NCI-H128 (cell line): ENCODE results near the gene MERTK.
A peak's percentile ranks its signal among the peaks of the same experiment; 100 is the strongest.

ENCODE experiments used
- DNase-seq: peaks from one replicate; lab custom pipeline; 2025; ENCODE audit not compliant: unreplicated experiment; lab: John Stamatoyannopoulos, UW

MERTK gene

DNA sequence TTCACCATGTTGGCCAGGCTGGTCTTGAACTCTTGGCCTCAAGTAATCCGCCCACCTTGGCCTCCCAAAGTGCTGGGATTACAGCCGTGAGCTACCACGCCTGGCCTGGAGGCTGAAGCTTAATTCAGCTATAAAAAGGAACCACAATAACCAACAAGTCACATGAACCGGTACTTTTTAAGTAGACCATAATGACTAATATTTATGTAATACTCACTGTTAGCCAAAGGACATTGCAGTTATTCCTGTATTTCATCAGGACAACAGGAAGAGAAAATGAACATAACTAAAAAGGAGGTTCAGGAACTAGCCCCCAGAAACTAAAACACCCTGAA is 107.6 kb downstream of the MERTK start:
- DNase-seq = no peak

DNA sequence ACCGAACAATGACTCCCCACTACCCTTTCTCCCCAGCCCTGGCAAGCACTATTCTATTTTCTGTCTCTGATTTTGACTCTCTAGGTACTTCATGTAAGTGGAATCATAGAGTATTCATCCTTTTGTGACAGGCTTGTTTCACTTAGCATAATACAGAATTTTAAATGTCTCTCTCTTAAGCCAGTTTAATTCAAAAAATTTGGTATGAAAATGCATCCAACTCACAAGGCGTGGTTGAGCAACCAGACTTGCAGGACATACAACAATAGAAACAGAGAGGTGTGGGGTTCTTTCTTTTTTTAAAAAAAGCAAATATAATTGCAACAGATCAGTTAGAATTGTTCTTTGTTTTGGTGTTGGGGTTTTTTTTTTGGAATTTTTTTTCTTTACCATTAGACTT is 109.1 kb downstream of the MERTK start:
- no peak for DNase-seq

DNA sequence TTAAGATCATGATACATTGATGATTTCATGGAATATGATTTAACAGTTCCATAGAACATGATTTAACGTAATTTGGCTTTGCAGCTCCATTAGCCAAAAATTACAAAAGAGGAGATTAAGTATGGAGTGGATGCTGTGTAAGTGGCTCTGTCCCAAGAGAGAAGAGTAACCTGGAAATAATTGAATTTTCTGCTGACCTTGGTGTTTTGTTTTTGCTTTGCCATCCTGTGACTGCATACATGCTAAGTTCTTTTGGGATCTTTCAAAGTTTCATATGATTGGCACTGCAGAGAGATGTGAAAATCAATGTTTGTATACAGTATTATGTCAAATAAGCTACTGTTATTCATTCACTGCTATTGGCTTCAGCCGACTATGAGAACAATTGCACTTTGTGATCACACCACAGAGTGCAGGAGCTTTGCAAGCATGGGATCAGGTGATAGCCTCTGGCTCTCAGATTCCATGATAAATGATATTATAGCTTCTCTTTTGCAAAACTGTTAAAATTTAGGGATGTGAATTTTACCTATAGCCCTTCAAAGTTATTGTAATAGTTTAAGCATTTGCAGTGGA is 110.6 kb downstream of the MERTK start:
- DNase-seq = no peak

DNA sequence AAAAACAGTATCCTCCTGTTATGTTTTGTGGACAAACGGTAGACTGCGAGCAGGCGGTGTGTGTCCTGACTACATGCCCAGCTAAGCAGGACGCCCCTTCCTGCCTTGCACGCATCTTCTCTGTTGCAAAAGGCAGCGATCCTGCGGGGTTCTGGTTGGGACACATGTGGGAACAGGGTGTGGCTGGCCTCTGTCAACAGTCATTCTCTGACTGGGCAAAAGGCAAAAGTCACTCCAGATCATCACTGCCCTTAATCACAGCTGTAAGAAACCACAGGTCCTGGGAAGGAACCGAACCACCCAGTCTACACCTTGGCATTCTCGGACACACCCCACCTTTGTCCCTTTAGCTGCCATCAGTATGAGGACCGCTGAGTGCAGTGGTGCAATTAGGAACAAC is 112.3 kb downstream of the MERTK start:
- no peak for DNase-seq

DNA sequence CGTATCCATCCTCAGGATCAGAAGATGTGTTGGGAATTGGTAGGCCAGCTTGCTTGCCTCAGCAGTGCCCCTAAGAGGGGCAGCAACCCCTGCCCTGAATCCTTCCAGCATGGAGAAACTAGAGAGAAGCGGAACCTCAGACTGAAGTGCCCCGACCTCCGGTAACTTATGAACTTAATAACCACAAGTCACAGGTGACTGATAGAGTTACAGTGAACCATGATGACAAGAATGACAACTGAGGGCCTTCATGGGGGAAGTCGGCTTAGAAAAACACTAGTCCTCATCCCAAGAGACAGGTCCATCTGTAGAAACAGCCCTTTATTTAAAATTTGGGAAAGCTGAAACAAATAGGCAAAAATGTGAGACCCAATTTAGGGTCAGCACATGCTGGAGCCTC is 114.1 kb downstream of the MERTK start:
- no peak for DNase-seq

DNA sequence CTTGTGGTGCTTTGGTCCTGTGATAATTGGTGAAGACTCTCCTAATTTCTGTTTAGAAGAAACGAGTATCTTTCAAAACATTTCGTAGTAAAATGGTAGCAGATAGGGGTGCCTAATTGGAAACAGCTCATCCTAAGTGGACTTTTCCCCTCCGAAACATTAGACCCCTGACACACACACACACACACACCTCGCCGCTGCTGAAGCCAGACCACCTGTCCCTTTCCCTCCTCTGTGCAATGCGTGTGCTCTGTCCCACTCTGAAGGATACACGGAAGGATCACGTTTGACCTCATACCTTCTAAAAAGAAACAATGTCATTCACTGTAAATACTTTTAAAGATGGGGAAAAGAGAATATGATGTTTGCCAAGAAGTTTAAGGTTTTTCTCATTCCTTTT is 120.4 kb downstream of the MERTK start:
- DNase-seq = no peak

DNA sequence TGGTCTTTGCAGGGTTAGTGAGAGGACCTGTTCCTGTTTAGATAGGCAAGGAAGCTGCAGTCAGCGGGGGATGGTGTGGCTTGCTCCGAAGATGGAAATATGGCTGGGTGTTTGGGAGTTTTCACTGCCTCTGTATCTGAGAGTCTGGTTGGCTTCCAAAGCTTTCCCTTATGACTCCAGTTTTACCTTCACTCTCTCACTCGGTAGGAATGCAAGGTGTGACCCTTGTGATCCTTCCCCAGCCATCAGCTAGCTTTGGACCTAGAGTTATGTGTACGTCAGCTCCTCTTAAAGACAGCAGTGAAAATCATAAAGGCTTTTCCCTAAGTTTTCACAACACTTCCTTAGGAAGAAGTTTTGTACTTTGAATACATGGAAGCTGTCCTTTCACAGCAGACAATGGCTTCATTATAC is 121.2 kb downstream of the MERTK start:
- no peak for DNase-seq

DNA sequence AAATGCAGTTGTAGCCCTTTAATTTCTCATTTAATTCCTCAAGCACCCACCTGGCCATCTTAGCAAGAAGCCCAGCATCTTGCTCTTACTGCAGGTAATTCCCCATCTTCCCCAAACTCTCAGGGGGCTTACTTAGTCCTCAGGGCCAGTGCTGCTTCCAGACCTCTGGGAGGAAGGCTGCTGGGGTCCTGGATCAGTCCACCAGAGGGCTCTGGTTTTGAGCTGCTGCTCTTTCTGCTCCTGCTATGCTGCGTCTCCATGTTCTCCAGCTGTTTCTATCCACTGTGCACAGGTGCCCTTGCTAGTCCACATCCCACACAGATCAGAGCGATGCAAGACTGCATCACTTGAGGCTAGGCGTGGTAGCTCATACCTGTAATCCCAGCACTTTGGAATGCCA is 122.2 kb downstream of the MERTK start:
- no peak for DNase-seq

DNA sequence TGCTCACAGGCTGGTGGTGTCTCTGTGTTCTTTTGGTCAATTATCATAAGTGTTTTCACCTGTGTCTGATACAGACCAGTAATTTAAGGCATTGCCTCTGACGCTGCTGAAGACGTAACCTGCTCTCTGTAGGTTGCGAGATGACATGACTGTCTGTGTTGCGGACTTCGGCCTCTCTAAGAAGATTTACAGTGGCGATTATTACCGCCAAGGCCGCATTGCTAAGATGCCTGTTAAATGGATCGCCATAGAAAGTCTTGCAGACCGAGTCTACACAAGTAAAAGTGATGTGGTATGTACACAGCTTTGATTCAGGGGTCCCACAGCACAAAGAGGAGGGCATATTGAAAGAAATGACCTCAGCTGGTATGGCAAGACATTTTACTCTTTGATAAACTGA is 122.9 kb downstream of the MERTK start:
- no peak for DNase-seq

DNA sequence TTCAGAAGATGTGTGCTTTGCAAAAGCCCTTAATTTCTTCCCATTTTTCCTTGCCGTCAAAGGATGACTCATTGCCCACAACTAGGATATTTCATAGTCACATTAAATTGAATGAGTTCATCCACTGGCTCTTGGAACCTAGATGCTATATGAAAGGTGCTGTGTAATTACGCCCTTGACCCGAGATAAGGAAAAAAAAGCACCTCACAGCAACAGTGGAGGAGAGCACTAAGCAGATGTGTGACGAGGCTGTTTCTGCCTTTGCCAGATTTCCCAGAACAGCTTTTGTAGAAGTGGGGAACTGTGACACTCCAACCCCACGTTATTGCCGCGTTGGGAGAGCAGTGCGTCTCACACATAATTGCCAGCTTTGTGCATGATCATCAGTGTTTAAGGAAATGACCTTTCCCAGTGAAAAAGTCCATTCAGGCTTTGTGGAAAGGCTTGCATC is 123.4 kb downstream of the MERTK start:
- no peak for DNase-seq

DNA sequence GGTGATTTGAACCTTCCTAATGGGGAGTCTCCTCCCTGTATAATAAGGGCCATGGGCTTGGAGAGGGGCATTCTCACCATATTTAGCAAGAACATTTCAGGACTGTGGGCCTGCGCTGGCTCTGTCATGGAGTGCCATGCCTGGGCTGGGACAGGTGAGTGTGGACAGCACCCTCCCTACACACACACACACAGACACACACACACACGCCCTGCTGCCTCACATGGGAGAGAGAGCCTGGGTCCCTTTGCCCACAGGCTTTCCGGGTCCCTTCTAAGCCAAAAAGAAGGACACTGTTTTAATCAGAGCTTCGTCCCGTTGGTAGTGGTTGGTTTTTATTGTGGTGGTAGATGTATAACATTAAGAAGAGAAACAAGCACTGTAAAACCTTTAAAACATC is 125.3 kb downstream of the MERTK start:
- DNase-seq = no peak

DNA sequence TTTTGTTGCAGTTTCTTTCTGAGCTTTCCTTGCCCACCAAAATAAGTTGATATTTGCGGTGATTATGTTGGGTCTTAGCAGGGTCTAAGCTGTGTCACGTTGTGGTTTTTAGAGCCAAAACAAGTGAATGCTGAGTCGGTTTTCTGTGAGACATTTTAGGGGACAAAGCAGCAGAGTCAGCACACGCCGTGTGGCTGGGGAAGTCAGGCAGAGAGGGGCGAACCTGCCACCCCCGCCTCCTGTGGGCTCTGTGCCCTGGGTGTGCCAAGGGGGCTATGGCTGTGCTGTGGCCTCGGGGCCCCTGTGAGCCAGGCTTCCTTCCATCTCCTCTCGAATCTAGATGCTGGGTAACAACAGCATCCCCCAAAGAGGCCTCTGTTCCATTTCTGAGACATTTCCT is 125.8 kb downstream of the MERTK start:
- DNase-seq = no peak

DNA sequence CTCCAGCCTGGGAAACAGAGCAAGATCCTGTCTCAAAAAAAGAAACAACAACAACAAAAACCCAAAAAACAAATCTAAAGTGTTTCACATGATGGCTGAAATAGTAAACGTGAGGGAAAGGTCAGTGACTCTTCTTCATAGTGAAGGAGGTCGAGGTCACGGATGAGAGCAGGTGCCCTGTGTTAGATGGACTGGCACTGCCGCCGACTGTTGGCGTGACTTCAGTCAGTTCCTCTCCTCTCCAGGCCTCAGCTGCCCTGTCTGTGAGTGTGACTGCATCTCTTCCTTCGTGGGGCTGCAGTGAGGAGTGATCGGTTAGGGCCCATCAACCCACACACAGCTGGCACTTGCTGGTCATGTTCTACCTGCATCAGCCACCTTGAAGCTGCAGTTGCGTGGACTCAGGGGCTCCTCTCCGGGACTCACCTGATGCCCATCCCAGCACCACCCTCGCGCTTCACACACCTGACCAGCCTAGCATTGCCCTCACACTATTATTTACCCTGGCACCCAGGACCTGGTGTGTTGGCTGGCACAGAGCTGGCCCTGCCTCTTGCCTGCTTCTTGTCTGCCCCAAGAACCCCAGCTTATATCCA is 126.6 kb downstream of the MERTK start:
- no peak for DNase-seq

DNA sequence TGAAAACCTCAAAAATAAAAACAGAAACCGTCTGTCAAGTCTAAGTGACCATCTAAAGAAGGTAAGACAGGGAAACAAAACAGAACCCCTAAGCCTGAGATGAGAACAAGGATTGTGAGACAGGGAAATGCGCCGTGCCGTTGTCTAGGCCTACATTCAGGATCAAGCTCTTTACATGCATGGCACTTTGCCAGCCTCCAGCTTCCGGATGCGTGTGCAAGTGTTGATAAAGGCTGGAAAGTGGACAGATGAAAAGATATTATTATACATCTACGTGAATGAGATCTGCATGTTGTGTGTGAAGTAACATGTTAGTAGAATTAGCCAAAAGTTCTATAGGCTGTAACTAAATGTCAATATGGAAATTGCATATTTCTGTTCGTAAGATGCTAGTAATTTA is 128.1 kb downstream of the MERTK start:
- no peak for DNase-seq

DNA sequence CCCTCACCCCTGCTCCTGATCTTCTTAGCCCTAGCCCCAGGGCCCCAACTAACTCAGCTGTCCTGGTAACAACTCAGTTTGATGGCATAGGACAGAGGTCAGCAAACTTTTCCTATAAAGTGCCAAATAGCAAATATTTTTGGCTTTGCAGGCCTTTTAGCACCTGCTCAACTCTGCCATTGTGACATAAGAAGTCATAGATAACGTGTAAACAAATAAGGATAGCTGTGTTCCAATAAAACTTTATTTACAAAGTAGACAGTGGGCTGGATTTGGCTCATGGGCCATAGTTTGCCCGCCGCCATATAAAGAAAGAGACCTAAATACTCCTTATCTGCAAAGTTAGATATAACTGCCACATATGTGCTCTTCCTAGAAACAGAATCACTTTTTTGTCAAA is 129.4 kb downstream of the MERTK start:
- DNase-seq = no peak

DNA sequence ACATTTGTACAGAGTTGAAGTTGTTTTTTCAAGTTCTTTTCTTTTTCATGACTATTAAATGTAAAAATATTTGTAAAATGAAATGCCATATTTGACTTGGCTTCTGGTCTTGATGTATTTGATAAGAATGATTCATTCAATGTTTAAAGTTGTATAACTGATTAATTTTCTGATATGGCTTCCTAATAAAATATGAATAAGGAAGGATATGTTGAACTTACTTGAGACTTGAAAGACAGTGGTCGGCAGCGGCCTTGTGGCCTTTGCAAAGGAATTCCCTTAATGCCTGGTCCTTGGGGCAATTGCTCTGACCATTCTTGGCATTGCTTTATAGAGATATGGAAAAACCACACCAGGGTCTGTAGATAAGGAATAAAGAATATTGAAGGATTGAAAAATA is 130.8 kb downstream of the MERTK start:
- DNase-seq = no peak

DNA sequence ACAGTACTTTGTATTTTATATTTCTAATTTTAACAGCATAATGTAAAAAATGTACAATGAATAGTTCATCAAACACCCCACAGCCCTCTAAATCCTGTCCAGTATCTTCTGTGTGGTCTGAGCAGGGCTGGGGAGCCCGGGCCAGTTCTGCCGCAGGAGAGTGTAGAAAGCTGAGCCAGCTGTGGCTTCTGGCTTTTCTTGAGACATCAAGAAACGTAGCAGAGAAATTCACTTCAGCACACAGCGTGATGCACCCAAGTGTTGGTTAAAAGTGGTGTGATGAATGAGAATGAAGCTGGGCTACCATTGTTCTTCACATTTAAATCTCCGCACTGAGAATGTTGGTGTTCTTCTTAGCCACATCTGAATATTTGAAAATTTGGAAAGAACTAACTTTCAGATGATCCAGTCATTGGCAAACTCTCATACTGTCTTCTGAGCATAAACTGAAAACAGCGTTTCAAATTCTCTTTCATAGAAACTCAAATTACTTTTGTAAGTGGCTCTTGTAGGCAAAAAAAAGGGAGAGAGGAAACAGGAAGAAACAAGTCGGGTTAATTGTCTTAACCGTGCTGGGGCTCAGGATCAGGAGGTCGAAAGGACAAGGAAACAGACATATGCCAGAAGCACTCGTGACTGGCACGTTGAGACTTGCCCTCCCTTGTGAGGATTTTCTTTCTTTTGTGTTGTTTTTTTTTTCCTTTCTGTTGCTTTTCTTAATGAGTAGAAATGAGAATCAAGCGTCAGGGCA is 133.2 kb downstream of the MERTK start:
- peak; percentile 39 for DNase-seq

DNA sequence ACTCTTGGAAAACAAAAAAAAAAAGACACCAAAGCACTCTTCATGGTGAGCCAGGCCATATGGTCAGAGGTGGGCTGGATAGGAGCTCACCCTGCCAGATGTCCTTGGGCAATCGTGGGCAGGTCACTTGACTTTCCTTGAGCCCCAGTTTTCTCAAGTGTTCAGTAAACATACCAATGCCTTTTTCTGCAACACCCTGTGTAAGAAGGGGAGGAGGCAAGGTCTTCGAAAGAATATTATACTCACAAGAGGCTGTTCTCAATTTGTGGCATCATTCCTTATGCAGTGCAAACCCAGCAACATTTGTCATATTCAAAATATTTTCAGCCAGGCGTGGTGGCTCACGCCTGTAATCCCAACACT is 133.8 kb downstream of the MERTK start:
- no peak for DNase-seq

DNA sequence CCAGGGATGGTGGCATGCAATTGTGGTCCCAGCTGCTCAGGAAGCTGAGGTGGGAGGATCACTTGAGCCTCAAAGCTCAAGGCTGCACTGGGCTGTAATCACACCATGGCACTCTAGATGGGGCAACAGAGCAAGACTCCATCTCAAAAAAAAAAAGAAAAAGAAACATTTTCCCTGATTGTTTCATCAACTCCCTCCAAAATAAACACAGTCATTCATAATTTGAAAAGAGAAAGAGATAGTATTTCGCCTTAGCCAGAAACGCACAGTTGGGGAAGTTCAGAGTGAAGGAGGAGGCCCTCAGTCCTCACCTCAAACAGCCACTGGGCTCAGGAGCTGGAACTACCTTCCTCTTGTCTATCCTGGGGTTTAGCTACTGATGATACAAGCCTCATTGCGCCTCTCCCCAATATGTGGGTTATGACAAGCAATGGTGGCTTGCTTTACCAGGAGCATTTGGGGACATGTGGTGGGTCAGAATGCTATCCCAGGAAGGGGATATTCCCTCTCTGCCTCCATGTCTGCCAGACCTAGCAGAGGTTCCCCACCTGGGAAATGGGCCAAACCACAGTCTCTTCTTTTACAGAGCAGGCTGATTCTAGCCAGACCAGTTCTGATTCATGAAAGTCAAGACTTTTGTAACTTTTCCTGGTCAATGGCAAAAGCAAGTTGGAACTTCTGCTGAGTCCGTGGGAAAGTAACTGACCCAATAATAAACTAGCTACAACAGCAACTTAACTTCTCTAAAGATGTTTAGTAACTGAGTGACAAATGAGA is 134.5 kb downstream of the MERTK start:
- no peak for DNase-seq

DNA sequence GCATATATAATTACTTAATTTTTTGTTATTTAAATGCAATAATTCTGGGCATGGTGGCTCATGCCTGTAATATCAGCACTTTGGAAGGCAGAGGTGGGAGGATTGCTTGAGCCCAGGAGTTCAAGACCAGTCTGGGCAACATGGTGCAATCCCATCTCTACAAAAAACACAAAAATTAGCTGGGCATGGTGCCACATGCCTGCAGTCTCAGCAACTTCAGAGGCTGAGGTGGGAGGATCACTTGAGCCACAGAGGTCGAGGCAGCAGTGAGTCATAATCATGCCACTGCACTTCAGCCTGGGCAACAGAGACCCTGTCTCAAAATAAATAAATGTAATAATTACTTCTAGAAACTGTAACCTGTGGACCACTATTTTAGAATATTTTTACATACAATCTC is 135.2 kb downstream of the MERTK start:
- DNase-seq = no peak

DNA sequence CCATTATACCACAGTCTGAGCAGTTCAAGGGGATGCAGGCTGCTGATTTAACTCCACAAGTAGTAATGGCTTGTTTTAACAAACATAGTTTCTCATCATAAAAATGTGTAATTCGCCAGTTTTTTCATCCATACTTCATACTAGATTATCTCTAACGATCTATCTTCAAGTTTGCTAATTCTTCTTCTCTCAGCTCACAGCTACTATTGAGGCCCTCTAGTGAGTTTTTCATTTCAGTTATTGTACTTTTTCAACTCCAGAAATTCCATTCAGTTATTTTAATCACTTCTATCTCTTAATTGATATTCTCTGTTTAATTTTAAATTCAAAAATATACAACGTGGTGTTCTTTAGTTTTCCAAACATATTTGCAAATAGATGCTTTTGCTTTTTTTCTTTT is 136.5 kb downstream of the MERTK start:
- DNase-seq = no peak

DNA sequence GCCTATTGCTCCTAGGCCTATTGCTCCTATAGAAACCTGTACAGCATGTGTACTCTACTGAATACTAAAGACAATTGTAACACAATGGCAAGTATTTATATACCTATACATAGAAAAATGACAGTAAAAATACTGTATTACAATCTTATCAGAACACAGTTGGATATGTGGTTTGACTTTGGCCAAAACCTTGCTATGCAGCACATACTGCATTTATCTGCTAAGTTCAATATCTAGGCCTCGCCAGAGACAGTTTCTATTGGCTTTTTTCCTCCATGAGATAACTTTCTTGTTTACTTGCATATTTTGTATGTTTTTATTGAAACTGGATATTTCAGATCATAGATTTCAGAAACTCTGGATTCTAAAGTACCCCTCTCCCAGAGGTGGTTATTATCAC is 137.4 kb downstream of the MERTK start:
- DNase-seq = no peak
